A673 (cell line): ENCODE results near the gene TCAIM. TPM values are rescaled to one million over a fixed set of nuclear protein-coding genes. Genes with fewer than 3 reads are reported as not detected.

Experiments
- BruUV-seq: library from RNA; stranded (reverse); fragments of 400-500 nt; replicated peaks from 2 replicates; lab custom pipeline; 2021; lab: Mats Ljungman, UMichigan
- CTCF ChIA-PET: fragments of 300-600 bp; sonication (Branson Sonifier 250); formaldehyde crosslinking; loops from one replicate; lab custom pipeline; 2022; ENCODE audit warnings: antibody characterized with exemption; lab: Charles Lee
- POLR2A ChIA-PET: fragments of 300-600 bp; sonication (Branson Sonifier 250); formaldehyde crosslinking; loops from one replicate; lab custom pipeline; 2022; ENCODE audit warnings: antibody characterized with exemption; ENCODE audit not compliant: low non-redundant PET; lab: Charles Lee
- DNase-seq: peaks from one replicate; pipeline ENCODE4 v3.0.0-alpha.2; 2015; ENCODE audit warnings: low spot score
- H3K27ac ChIP-seq: fragments of 200-600 bp; sonication (generic); 2 replicates; pipeline ENCODE4 v1.5.1; 2016; ENCODE audit warnings: mixed run types, low read depth, mild to moderate bottlenecking, mixed read lengths, antibody characterized with exemption, low read length; ENCODE audit not compliant: poor library complexity, severe bottlenecking
- H3K27me3 ChIP-seq: fragments of 200-600 bp; sonication (generic); replicated peaks from 2 replicates; pipeline ENCODE4 v1.6.1; 2017; ENCODE audit warnings: mixed run types, low read depth, mild to moderate bottlenecking, mixed read lengths, antibody characterized with exemption, low read length; ENCODE audit not compliant: insufficient read depth, poor library complexity
- H3K36me3 ChIP-seq: fragments of 200-600 bp; sonication (generic); 2 replicates; pipeline ENCODE4 v1.6.1; 2016; ENCODE audit warnings: mixed run types, mild to moderate bottlenecking, mixed read lengths, antibody characterized with exemption, low read length; ENCODE audit not compliant: insufficient read depth, poor library complexity, severe bottlenecking
- H3K4me1 ChIP-seq: fragments of 200-600 bp; sonication (generic); 2 replicates; pipeline ENCODE4 v1.6.1; 2017; ENCODE audit warnings: mixed run types, mild to moderate bottlenecking, mixed read lengths, antibody characterized with exemption, low read length; ENCODE audit not compliant: insufficient read depth, poor library complexity, severe bottlenecking
- H3K4me3 ChIP-seq: fragments of 200-600 bp; sonication (generic); 2 replicates; pipeline ENCODE4 v1.5.1; 2016; ENCODE audit warnings: low read depth, mixed run types, mild to moderate bottlenecking, mixed read lengths, low read length; ENCODE audit not compliant: poor library complexity, severe bottlenecking
- H3K9me3 ChIP-seq: fragments of 200-600 bp; sonication (generic); 2 replicates; pipeline ENCODE4 v1.6.1; 2016; ENCODE audit warnings: mixed run types, low read depth, mild to moderate bottlenecking, mixed read lengths, antibody characterized with exemption, low read length; ENCODE audit not compliant: poor library complexity, severe bottlenecking
- EZH2 ChIP-seq: fragments of 200-600 bp; sonication (generic); IDR thresholded peaks from 2 replicates; pipeline ENCODE4 v1.6.1; 2017; ENCODE audit warnings: borderline replicate concordance, low read depth, mild to moderate bottlenecking, mixed read lengths, antibody characterized with exemption, low read length; ENCODE audit not compliant: poor library complexity, severe bottlenecking
- intact Hi-C: fragments of 100-400 bp; cut with micrococcal nuclease; formaldehyde crosslinking; loops from one replicate; pipeline ENCODE4 v1.10.0; 2022; ENCODE audit not compliant: unreplicated experiment
- total RNA-seq: library from RNA; stranded (reverse); gene quantifications from 2 replicates; pipeline ENCODE4 v1.2.3, GENCODE V29; 2021
- TF ChIP-seq, protein P1 (sequence below): fragments of 300-800, 200-600 bp; sonication (generic); conservative IDR thresholded peaks from 2 replicates; pipeline ENCODE4 v1.5.1; 2017; ENCODE audit warnings: low read depth, mild to moderate bottlenecking, antibody characterized with exemption, low read length, moderate library complexity, mixed read lengths

The TCAIM gene
- total RNA-seq, 1 experiment from 2014 or later = 21.7 TPM

DNA sequence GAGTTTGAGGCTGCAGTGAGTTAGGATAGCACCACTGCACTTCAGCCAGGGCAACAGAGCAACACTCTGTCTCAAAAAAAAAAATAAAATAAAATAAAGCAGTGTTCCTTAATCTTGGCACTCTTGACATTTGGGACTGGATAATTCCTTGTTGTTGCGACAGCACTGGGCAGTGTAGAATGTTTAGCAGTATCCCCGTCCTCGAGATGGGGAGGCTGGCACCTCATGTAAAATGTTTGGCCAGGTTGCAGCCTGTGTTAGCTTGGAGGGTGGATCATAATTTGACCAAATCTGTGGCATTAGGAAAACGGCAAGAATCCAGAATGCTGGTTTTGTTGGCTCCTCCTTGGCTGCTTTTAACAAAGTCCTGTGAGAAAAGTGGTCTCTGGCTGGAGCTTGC lies 91.9 kb downstream of the TCAIM start:
- Histone ChIP-seq H3K4me1 (no peaks in the 10 kb centered on the region), H3K9me3 (no peaks in the 10 kb centered on the region), H3K27me3 (no peaks in the 10 kb centered on the region), H3K4me3 (no peak overlapping the region), H3K36me3 (no peaks in the 10 kb centered on the region), H3K27ac (no peak overlapping the region)
- intact Hi-C loops = no loop called here
- CTCF ChIA-PET = no interaction called here
- POLR2A ChIA-PET = no interaction called here
- BruUV-seq = no TSS peak
- no peak for DNase-seq
- TF ChIP-seq, protein P1, sequence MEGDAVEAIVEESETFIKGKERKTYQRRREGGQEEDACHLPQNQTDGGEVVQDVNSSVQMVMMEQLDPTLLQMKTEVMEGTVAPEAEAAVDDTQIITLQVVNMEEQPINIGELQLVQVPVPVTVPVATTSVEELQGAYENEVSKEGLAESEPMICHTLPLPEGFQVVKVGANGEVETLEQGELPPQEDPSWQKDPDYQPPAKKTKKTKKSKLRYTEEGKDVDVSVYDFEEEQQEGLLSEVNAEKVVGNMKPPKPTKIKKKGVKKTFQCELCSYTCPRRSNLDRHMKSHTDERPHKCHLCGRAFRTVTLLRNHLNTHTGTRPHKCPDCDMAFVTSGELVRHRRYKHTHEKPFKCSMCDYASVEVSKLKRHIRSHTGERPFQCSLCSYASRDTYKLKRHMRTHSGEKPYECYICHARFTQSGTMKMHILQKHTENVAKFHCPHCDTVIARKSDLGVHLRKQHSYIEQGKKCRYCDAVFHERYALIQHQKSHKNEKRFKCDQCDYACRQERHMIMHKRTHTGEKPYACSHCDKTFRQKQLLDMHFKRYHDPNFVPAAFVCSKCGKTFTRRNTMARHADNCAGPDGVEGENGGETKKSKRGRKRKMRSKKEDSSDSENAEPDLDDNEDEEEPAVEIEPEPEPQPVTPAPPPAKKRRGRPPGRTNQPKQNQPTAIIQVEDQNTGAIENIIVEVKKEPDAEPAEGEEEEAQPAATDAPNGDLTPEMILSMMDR = no peak
- no peak for TF ChIP-seq EZH2

DNA sequence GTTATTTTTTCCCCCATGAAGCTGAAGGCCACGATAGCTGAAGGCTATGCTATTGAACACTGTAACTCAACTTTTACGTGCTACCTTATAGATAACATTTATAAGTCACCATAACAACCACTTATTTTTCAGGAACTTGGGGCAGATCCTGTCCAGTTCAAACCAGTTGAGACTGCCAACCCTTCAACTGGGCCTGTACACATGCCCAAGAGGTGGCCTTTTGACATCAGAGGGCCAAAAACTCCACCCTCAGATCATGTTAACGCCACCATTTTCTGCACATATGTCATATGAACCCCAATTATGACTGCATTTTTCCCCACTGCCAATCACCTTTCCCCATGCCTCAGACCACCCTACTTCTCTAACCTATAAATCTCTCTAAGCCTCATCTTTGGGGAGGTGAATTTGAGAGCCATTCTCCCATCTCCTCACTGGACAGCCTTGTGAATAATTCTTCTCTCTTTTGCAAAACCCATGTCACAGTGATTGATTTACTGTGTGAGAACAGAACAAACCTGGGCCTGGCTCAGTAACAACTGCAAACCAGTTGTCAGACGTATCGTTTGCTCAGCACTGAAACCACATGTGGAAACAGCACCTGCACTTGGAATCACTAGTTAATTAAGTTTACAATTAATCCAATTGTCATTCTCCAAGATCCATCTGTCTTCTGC lies 96.4 kb downstream of the TCAIM start:
- intact Hi-C loops = no loop called here
- ChIA-PET POLR2A (no interaction called here), CTCF (no interaction called here)
- Histone ChIP-seq H3K27ac (no peak overlapping the region), H3K36me3 (no peaks in the 10 kb centered on the region), H3K27me3 (no peaks in the 10 kb centered on the region), H3K4me1 (no peaks in the 10 kb centered on the region), H3K9me3 (no peaks in the 10 kb centered on the region), H3K4me3 (no peak overlapping the region)
- no peak for TF ChIP-seq EZH2
- TF ChIP-seq, protein P1 = no peak
- BruUV-seq = no TSS peak
- DNase-seq = no peak

DNA sequence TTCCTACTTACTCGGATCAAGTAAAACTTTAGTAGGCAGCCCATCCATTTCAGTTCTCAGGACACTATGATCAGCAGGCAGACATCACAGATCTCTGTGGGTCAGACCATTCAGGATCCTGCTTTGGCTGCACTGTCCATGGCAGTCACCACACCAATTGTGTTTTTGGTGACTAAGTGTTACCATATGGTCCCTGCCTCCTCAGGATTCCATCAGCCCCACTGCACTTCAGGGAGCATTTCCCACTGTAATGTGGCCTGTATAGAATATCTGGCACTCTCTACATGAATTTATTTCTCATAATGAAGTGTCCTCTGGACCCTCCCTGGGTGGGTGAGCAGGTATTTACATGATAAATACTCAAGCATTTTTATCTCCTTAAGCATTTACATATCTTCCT lies 97.6 kb downstream of the TCAIM start:
- TF ChIP-seq, protein P1 = no peak
- no peak for TF ChIP-seq EZH2
- BruUV-seq = no TSS peak
- intact Hi-C loops = no loop called here
- ChIA-PET POLR2A (no interaction called here), CTCF (no interaction called here)
- Histone ChIP-seq H3K4me3 (no peak overlapping the region), H3K27ac (no peak overlapping the region), H3K27me3 (no peaks in the 10 kb centered on the region), H3K4me1 (no peaks in the 10 kb centered on the region), H3K9me3 (no peaks in the 10 kb centered on the region), H3K36me3 (no peaks in the 10 kb centered on the region)
- no peak for DNase-seq
